K562 (cell line): ENCODE results near the gene EZH2. TPM values are rescaled to one million over a fixed set of nuclear protein-coding genes. Genes with fewer than 3 reads are reported as not detected.

Source experiments
- CTCF ChIP-seq, 3 experiments: IDR thresholded peaks in 2 of 3; conservative IDR thresholded peaks in 1 of 3; 2 replicates each; pipeline ENCODE4 v1.5.1; 2011 to 2012; ENCODE audit warnings: low read length in 3 of 3, mild to moderate bottlenecking in 3 of 3, control low read depth in 2 of 3, improper control_type of control experiment in 1 of 3, inconsistent platforms in 1 of 3, low read depth in 1 of 3, mixed read lengths in 1 of 3, moderate library complexity in 1 of 3; ENCODE audit not compliant: insufficient read depth in 2 of 3
- HINFP ChIP-seq: fragments of 450-650 bp; conservative IDR thresholded peaks from 2 replicates; pipeline ENCODE4 v1.6.1; 2016; ENCODE audit warnings: missing genetic modification characterization, low read depth, mild to moderate bottlenecking, control low read depth, missing compliant biosample characterization
- NONO ChIP-seq, 2 experiments: fragments of 200-400 bp in 1 of 2; fragments of 450-650 bp in 1 of 2; formaldehyde crosslinking in 1 of 2; IDR thresholded peaks; 2 replicates each; pipeline ENCODE4 v1.6.1; 2017; ENCODE audit warnings: low read depth in 2 of 2, mild to moderate bottlenecking in 2 of 2, moderate library complexity in 2 of 2, low read length in 1 of 2
- RCOR1 ChIP-seq, 2 experiments: IDR thresholded peaks; 2 replicates each; pipeline ENCODE4 v1.6.1; 2012; ENCODE audit warnings: low read depth in 2 of 2, low read length in 2 of 2, borderline replicate concordance in 1 of 2, improper control_type of control experiment in 1 of 2
- SAFB ChIP-seq: fragments of 200-400 bp; formaldehyde crosslinking; IDR thresholded peaks from 2 replicates; pipeline ENCODE4 v1.6.1; 2017; ENCODE audit warnings: low read depth, low read length, borderline replicate concordance
- SMARCC2 ChIP-seq: fragments of 450-650 bp; IDR thresholded peaks from 2 replicates; pipeline ENCODE4 v1.6.1; 2017; ENCODE audit warnings: antibody characterized with exemption, moderate library complexity, mild to moderate bottlenecking, low read depth
- SMARCE1 ChIP-seq: fragments of 450-650 bp; IDR thresholded peaks from 2 replicates; pipeline ENCODE4 v1.7.1; 2016; ENCODE audit warnings: mild to moderate bottlenecking
- U2AF1 ChIP-seq: fragments of 200-400 bp; formaldehyde crosslinking; optimal IDR thresholded peaks from 2 replicates; pipeline ENCODE3; 2017; ENCODE audit warnings: mild to moderate bottlenecking, low read depth, low read length, moderate library complexity
- XRCC5 ChIP-seq: fragments of 200-400 bp; formaldehyde crosslinking; IDR thresholded peaks from 2 replicates; pipeline ENCODE4 v1.6.1; 2017; ENCODE audit warnings: low read depth, mild to moderate bottlenecking, low read length
- ZNF431 ChIP-seq: sonication (generic); formaldehyde crosslinking; IDR thresholded peaks from 2 replicates; pipeline ENCODE4 v1.8.0; 2022; ENCODE audit warnings: mild to moderate bottlenecking, missing genetic modification reagents
- ZNF511 ChIP-seq: sonication (generic); formaldehyde crosslinking; IDR thresholded peaks from 2 replicates; pipeline ENCODE4 v1.8.0; 2022; ENCODE audit warnings: mild to moderate bottlenecking, missing genetic modification reagents
- polyA plus RNA-seq, 8 experiments: library from polyadenylated mRNA; depleted of rRNA in 4 of 8; stranded (reverse) in 5 of 8; unstranded in 3 of 8; fragments of >200 nt; fragmentation: Nextera tagmentation in 2 of 8; fragmentation: Illumina TruSeq in 1 of 8; extraction: Ambion mirVana in 2 of 8; extraction: Trizol in 1 of 8; gene quantifications; 2 replicates each; pipeline versions ENCODE4 v1.2.1 to v1.2.3, GENCODE V29; 2011 to 2014; ENCODE audit warnings: inconsistent platforms in 1 of 8, missing spikeins in 1 of 8
- total RNA-seq, 7 experiments: library from RNA; depleted of rRNA in 6 of 7; stranded (reverse); fragments of >200 nt in 6 of 7; fragmentation: Illumina TruSeq in 2 of 7; extraction: Trizol in 2 of 7; gene quantifications; 2 replicates each; pipeline versions ENCODE4 v1.2.1 to v1.2.3, GENCODE V29; 2011 to 2021; ENCODE audit warnings: low replicate concordance in 1 of 7
- TF ChIP-seq, protein P1 (sequence below): IDR thresholded peaks from 3 replicates; pipeline ENCODE4 v1.6.1; 2011; ENCODE audit warnings: borderline replicate concordance, mild to moderate bottlenecking, moderate library complexity; ENCODE audit not compliant: insufficient read length; ENCODE audit errors: extremely low read depth

Gene EZH2
- total and polyA plus RNA-seq, 9 of the 15 experiments (the other 6 are each of a cell fraction or from before 2014, with no cell fraction given), result 48.7 to 175 (median 98.6) TPM

DNA sequence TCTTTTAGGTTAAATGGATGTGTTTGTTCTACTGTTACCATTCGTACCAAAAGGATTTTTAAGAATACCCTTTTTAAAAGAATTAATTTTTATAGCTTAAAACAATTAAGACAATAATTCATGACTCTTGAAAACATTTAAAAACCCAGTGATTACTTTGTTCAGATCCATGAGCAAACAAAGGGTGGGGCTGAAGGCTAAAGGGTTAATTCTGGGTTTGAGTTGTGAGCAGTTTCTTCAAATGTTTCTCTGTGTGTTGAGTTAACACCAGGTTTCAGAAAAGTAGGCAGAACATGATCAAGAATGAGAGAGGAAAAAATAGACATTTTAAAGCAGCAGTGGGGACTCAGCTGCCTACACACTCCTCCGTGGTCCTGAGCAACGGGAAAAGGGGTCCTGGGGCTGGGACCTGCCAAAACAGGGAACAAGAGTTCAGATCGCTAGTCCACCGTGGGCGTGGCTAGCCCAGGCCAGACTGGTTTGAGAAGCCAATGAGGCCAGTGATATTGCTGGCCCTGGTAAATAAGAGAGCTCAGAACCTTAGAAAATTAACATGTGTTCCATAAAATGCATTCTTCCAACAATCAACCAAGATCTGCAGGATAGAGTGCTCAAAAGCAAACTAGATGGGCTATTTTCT is 14.9 kb upstream of the EZH2 start (continued):
- TF ChIP-seq, protein P1, sequence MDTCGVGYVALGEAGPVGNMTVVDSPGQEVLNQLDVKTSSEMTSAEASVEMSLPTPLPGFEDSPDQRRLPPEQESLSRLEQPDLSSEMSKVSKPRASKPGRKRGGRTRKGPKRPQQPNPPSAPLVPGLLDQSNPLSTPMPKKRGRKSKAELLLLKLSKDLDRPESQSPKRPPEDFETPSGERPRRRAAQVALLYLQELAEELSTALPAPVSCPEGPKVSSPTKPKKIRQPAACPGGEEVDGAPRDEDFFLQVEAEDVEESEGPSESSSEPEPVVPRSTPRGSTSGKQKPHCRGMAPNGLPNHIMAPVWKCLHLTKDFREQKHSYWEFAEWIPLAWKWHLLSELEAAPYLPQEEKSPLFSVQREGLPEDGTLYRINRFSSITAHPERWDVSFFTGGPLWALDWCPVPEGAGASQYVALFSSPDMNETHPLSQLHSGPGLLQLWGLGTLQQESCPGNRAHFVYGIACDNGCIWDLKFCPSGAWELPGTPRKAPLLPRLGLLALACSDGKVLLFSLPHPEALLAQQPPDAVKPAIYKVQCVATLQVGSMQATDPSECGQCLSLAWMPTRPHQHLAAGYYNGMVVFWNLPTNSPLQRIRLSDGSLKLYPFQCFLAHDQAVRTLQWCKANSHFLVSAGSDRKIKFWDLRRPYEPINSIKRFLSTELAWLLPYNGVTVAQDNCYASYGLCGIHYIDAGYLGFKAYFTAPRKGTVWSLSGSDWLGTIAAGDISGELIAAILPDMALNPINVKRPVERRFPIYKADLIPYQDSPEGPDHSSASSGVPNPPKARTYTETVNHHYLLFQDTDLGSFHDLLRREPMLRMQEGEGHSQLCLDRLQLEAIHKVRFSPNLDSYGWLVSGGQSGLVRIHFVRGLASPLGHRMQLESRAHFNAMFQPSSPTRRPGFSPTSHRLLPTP, result no peak
- TF ChIP-seq HINFP (no peak), XRCC5 (no peak), SAFB (no peak), U2AF1 (no peak), NONO (IDR thresholded peaks at IDR 0.05; ENCODE audit: low read depth in 2 of 2, low read length in 1 of 2) (no peak), CTCF (IDR thresholded peaks at IDR 0.05 in 2 of 3, conservative IDR thresholded peaks at IDR 0.05 in 1 of 3; ENCODE audit: insufficient read depth in 2 of 3, low read depth in 1 of 3, low read length in 3 of 3) (no peak), ZNF511 (CRISPR knock-in tag) (no peak), SMARCC2 (no peak), ZNF431 (CRISPR knock-in tag) (no peak), SMARCE1 (no peak), RCOR1 (IDR thresholded peaks at IDR 0.05; ENCODE audit: borderline replicate concordance in 1 of 2, low read depth in 2 of 2, low read length in 2 of 2) (no peak)
- TF ChIP-seq, all 486 proteins: peak for 7
